ENCODE data around the gene PLEKHA8. TPM values are rescaled to one million over a fixed set of nuclear protein-coding genes. Genes with fewer than 3 reads are reported as not detected.

Gene PLEKHA8
- total RNA-seq, 1 donor from 2014 or later, result 43.8 TPM

DNA sequence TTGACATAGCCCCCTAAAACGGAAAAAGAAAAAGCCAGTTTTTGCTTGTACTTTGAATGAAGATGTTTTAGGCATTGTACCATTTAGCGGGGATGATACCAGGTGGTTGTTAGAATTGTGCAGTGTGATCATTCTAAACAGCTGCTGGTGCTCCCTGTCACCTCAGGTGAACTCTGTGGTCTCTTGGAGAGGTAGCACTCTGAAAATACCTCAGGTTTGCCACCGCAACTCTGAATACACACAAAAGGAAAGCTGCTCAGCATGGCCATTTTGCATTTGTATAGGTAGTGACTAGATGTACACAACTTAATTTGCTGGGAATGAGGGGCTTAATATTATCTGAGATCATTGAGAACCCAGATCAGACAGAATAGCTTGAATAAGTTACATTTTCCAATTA lies 52.6 kb downstream of the PLEKHA8 start:
- TF ChIP-seq, protein P1, sequence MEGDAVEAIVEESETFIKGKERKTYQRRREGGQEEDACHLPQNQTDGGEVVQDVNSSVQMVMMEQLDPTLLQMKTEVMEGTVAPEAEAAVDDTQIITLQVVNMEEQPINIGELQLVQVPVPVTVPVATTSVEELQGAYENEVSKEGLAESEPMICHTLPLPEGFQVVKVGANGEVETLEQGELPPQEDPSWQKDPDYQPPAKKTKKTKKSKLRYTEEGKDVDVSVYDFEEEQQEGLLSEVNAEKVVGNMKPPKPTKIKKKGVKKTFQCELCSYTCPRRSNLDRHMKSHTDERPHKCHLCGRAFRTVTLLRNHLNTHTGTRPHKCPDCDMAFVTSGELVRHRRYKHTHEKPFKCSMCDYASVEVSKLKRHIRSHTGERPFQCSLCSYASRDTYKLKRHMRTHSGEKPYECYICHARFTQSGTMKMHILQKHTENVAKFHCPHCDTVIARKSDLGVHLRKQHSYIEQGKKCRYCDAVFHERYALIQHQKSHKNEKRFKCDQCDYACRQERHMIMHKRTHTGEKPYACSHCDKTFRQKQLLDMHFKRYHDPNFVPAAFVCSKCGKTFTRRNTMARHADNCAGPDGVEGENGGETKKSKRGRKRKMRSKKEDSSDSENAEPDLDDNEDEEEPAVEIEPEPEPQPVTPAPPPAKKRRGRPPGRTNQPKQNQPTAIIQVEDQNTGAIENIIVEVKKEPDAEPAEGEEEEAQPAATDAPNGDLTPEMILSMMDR (IDR thresholded peaks at IDR 0.05; ENCODE audit: unreplicated experiment), result no peak
- Mint-ChIP-seq H3K9me3 (ENCODE audit: unreplicated experiment) (no peaks in the 10 kb centered on the region), H3K27ac (ENCODE audit: unreplicated experiment) (no peak overlapping the region), H3K36me3 (ENCODE audit: low read depth, unreplicated experiment) (peaks cover 22% of the 10 kb centered on the region), H3K4me3 (ENCODE audit: unreplicated experiment) (no peak overlapping the region), H3K4me1 (ENCODE audit: unreplicated experiment) (peaks cover 8% of the 10 kb centered on the region), H3K27me3 (ENCODE audit: unreplicated experiment) (no peaks in the 10 kb centered on the region)
- DNase-seq (ENCODE audit: low spot score), result no peak

DNA sequence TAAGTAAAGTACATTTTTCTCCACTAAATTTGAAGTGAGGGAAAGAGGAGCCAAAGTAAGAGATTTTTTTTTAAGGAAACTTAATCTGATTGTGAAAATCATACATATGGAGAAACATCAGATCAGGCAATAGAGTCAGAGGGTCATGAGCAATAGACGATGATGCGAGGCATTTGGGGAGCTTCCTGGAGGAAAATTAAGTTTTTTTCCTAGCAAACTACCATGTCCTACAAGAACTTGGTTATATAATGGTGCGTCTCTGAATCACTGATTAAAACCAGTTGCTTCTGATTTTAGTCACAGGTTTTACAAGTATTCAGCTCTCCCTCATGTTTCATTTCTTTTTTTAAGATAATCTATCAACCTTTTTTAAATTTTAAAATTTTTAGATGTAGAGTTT lies 54.5 kb downstream of the PLEKHA8 start:
- Mint-ChIP-seq H3K9me3 (ENCODE audit: unreplicated experiment) (no peaks in the 10 kb centered on the region), H3K36me3 (ENCODE audit: low read depth, unreplicated experiment) (peaks cover 22% of the 10 kb centered on the region), H3K27ac (ENCODE audit: unreplicated experiment) (no peak overlapping the region), H3K27me3 (ENCODE audit: unreplicated experiment) (no peaks in the 10 kb centered on the region), H3K4me1 (ENCODE audit: unreplicated experiment) (peaks cover 3% of the 10 kb centered on the region), H3K4me3 (ENCODE audit: unreplicated experiment) (no peak overlapping the region)
- TF ChIP-seq, protein P1 (IDR thresholded peaks at IDR 0.05; ENCODE audit: unreplicated experiment), result no peak
- DNase-seq (ENCODE audit: low spot score), result no peak

DNA sequence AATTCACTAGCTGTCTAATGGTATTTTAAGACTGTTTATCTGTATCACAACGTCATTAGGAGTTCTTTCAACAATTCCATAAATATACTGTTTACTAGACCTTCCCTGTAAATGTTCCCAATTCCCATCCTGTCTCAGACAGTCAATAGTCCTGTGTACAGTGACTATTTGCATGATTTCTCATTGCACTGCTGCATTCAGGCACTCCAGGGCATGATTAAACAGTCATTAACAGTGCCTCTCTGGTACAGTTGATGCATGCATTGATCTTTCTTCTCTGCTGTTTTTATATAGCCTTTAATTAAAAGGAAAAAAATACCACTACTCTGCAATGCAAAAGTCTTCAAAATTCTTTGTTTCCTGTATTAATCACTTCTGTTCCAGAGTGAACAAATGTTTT lies 55.1 kb downstream of the PLEKHA8 start:
- TF ChIP-seq, protein P1 (IDR thresholded peaks at IDR 0.05; ENCODE audit: unreplicated experiment), result no peak
- H3K4me1 Mint-ChIP-seq (ENCODE audit: unreplicated experiment), result peaks cover 3% of the 10 kb centered on the region
- no peaks in the 10 kb centered on the region for H3K9me3 Mint-ChIP-seq (ENCODE audit: unreplicated experiment)
- H3K36me3 Mint-ChIP-seq (ENCODE audit: low read depth, unreplicated experiment), result peaks cover 20% of the 10 kb centered on the region
- H3K27me3 Mint-ChIP-seq (ENCODE audit: unreplicated experiment), result no peaks in the 10 kb centered on the region
- no peak for DNase-seq (ENCODE audit: low spot score)
- H3K27ac Mint-ChIP-seq (ENCODE audit: unreplicated experiment), result no peak overlapping the region
- no peak overlapping the region for H3K4me3 Mint-ChIP-seq (ENCODE audit: unreplicated experiment)

DNA sequence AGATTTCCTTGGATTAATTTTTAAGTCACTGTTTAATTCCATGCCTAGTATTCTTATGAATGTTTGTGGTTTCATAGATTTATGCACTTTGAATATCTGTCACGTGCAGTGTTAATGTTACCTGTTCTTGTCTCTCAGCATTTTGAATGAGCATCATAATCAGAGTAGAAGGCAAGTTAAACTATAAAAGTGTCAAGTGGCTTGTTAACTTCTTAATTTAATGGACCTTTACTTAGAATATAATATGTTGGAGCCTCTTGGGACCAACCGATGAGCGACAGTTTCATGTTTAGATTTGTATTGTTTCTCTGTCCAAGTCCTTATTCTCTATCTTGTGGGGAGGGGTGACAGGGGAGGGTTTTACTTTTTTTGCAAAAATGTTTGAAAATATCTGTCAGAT lies 56.0 kb downstream of the PLEKHA8 start:
- no peak for DNase-seq (ENCODE audit: low spot score)
- Mint-ChIP-seq H3K27me3 (ENCODE audit: unreplicated experiment) (no peaks in the 10 kb centered on the region), H3K27ac (ENCODE audit: unreplicated experiment) (no peak overlapping the region), H3K4me3 (ENCODE audit: unreplicated experiment) (no peak overlapping the region), H3K4me1 (ENCODE audit: unreplicated experiment) (peaks cover 4% of the 10 kb centered on the region), H3K36me3 (ENCODE audit: low read depth, unreplicated experiment) (peaks cover 15% of the 10 kb centered on the region), H3K9me3 (ENCODE audit: unreplicated experiment) (no peaks in the 10 kb centered on the region)
- TF ChIP-seq, protein P1 (IDR thresholded peaks at IDR 0.05; ENCODE audit: unreplicated experiment), result no peak

DNA sequence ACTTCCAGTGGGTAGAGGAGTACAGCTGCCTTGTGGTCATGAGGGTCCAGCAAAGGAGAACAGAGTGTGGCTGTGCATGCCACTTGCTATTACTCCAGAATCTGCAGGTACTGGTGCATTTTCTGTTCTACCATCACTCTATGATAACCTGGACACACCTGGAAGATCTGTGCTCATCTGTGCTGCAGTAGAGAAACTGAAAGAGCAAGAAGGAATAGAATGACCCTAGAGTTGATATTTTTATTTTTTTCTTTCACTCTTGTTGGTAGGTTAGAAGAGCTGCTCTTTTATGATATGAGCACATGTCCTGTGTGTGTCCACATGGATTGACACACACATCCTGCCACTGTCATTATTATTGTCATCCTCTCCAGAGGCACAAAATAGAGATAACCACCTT lies 58.3 kb downstream of the PLEKHA8 start:
- H3K27me3 Mint-ChIP-seq (ENCODE audit: unreplicated experiment), result no peaks in the 10 kb centered on the region
- TF ChIP-seq, protein P1 (IDR thresholded peaks at IDR 0.05; ENCODE audit: unreplicated experiment), result no peak

More for the DNA sequence above, 58.3 kb downstream of the PLEKHA8 start:
- Mint-ChIP-seq H3K27ac (ENCODE audit: unreplicated experiment) (no peak overlapping the region), H3K9me3 (ENCODE audit: unreplicated experiment) (no peaks in the 10 kb centered on the region), H3K36me3 (ENCODE audit: low read depth, unreplicated experiment) (peaks cover 7% of the 10 kb centered on the region), H3K4me3 (ENCODE audit: unreplicated experiment) (no peak overlapping the region), H3K4me1 (ENCODE audit: unreplicated experiment) (peaks cover 16% of the 10 kb centered on the region)
- DNase-seq (ENCODE audit: low spot score), result no peak
